SK-N-SH (cell line): Measurements from ENCODE around the gene ZNF562.

Experiments
- CTCF ChIP-seq: fragments of 200-600 bp; sonication (generic); IDR thresholded peaks from 2 replicates; pipeline ENCODE4 v1.6.1; 2017; ENCODE audit warnings: antibody characterized with exemption, mild to moderate bottlenecking, moderate library complexity
- EP300 ChIP-seq, 2 experiments: IDR thresholded peaks; 2 replicates each; pipeline versions ENCODE4 v1.4.0 to v1.6.1; 2012; ENCODE audit warnings: borderline replicate concordance in 1 of 2, low read depth in 1 of 2, low read length in 1 of 2
- MAX ChIP-seq: IDR thresholded peaks from 2 replicates; pipeline ENCODE4 v1.4.0; 2012; ENCODE audit warnings: low read depth
- MEF2A ChIP-seq: IDR thresholded peaks from 2 replicates; pipeline ENCODE4 v1.4.0; 2012; ENCODE audit warnings: low read depth, borderline replicate concordance
- POLR2AphosphoS5 ChIP-seq: IDR thresholded peaks from 2 replicates; pipeline ENCODE4 v1.6.1; 2012; ENCODE audit warnings: low read depth, low read length
- RAD21 ChIP-seq: IDR thresholded peaks from 2 replicates; pipeline ENCODE4 v1.6.1; 2012; ENCODE audit warnings: mild to moderate bottlenecking, low read length
- RXRA ChIP-seq: IDR thresholded peaks from 2 replicates; pipeline ENCODE4 v1.4.0; 2012; ENCODE audit warnings: low read depth, mild to moderate bottlenecking, borderline replicate concordance
- SMC3 ChIP-seq: IDR thresholded peaks from 2 replicates; pipeline ENCODE4 v1.6.1; 2012; ENCODE audit warnings: low read depth, low read length, improper control_type of control experiment
- TAF1 ChIP-seq: IDR thresholded peaks from 2 replicates; pipeline ENCODE4 v1.6.1; 2012; ENCODE audit warnings: low read depth, mild to moderate bottlenecking, low read length, moderate library complexity, borderline replicate concordance

- TF ChIP-seq CTCF (no peak), MAX (no peak), TAF1 (no peak), EP300 (IDR thresholded peaks at IDR 0.05; ENCODE audit: borderline replicate concordance in 1 of 2, low read depth in 1 of 2, low read length in 1 of 2) (no peak), SMC3 (no peak), POLR2AphosphoS5 (no peak), RAD21 (no peak), MEF2A (no peak), RXRA (no peak)
These were observed 47.0 kb upstream of the ZNF562 start for GRCh38 chr19:9721861-9722260.
